CD1c-positive myeloid dendritic cell (primary cell): ENCODE results near the gene TOGARAM2.

Experiments used
- DNase-seq: peaks from one replicate; pipeline ENCODE4 v3.0.0-alpha.2; 2016; ENCODE audit errors: extremely low spot score

The TOGARAM2 gene

GRCh38 chr2:29017716-29018435 is 36.8 kb downstream of the TOGARAM2 start:
- no peak for DNase-seq

DNA sequence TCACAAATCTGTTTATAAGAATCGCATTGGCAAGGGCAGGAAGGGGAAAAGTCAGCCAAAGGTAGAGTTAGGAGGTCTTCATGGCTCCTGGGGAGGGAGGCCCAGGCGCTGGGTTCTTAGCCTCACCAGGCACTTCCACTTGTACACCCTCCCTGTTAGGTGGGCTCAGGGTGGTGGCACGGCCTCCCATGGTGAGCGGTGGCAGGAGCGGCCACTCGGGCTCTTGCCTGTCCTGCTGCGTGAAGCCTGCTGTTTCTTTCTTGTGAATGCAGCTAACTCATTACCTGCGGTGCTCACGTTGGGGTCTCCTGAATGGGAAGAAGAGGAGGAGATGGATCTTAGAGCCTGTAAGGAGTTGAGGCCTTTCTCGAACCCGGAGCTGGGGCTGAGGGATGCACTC is 40.8 kb downstream of the TOGARAM2 start:
- DNase-seq, result no peak

GRCh38 chr2:29022679-29023078 is 41.6 kb downstream of the TOGARAM2 start:
- DNase-seq, result no peak

GRCh38 chr2:29023188-29023587 is 42.1 kb downstream of the TOGARAM2 start:
- DNase-seq, result no peak

- DNase-seq, result no peak
These were observed 43.9 kb downstream of the TOGARAM2 start for GRCh38 chr2:29024882-29025430.

GRCh38 chr2:29025711-29026110 is 44.6 kb downstream of the TOGARAM2 start:
- no peak for DNase-seq

DNA sequence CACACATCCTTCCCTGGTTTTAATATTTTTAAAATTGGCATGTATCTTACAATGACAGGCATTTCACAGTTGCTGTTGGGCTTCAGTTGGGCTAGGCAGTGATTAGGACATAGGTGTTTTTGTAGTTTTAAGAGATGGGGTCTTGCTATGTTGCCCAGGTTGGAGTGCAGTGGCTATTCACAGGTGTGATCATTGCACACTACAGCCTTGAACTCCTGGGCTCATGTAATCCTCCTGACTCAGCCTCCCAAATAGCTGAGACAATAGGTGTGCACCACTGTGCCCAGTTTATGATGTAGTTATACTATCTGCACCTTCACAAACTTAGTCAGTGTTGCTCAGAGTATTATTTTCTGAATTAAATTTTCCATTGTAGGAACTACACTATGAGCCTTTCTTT is 49.9 kb downstream of the TOGARAM2 start:
- DNase-seq, result no peak

- DNase-seq, result no peak
These were observed 51.1 kb downstream of the TOGARAM2 start for GRCh38 chr2:29032189-29032588.

GRCh38 chr2:29033172-29033571 is 52.1 kb downstream of the TOGARAM2 start:
- DNase-seq, result no peak

GRCh38 chr2:29033656-29034055 is 52.6 kb downstream of the TOGARAM2 start:
- peak; percentile 45 for DNase-seq

DNA sequence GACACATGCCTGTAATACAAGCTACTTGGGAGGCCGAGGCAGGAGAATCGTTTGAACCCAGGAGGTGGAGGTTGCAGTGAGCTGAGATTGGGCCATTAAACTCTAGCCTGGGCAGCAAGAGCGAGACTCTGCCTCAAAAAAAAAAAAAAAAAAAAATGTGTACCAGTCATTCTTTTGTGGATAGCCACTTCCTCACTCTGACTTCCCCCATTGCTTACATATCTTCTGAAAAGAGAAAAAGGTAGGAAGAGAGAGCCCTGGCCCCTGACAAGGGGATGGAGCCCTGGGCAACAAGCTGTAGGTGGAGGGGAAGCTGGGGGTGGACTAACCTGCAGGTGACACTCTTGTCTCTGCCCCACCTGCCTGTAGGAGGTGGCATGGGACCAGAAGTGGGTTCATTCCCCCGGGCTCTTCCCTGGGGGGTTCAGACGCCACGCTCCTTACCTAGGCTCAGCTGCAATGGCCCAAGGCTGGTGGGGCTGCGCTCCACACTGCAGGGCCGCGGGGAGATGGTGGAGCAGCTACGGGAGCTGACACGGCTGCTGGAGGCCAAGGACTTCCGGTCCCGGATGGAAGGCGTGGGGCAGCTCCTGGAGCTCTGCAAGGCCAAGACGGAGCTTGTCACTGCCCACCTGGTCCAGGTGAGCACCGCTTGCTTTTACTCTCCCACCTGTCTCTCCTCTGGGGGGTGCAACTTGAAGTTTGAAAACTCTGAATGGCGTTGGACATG is 54.1 kb downstream of the TOGARAM2 start:
- peak; percentile 10 for DNase-seq

GRCh38 chr2:29039718-29040480 is 58.8 kb downstream of the TOGARAM2 start:
- no peak for DNase-seq

- DNase-seq, result no peak
These were observed 59.5 kb downstream of the TOGARAM2 start for GRCh38 chr2:29040552-29040951.

- no peak for DNase-seq
These were observed 60.1 kb downstream of the TOGARAM2 start for GRCh38 chr2:29041161-29041660.

DNA sequence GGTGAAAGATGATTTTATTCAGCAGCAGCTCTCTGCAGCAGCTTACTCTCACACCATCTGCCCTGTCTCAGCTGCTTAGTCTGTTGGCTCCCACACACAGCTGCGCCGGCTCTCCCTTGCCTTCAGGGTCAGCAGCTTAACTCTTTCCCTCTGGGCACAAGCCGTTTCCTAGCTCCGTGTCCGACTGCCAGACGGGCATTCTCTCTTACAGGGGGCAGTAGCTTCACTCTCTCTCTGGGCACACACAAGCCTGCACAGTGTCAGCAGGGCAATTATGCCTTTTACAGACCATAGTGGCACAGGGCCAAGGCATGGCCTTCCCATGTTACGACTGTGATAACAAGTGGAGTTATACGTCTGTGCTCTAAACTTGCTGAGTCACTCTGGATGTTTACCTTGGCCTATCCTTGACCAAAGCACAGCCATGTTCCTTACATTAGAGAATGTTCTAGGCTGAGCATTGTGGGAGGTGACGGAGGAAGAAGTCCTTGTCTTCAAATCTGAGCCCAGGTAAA is 61.5 kb downstream of the TOGARAM2 start:
- DNase-seq, result no peak

DNA sequence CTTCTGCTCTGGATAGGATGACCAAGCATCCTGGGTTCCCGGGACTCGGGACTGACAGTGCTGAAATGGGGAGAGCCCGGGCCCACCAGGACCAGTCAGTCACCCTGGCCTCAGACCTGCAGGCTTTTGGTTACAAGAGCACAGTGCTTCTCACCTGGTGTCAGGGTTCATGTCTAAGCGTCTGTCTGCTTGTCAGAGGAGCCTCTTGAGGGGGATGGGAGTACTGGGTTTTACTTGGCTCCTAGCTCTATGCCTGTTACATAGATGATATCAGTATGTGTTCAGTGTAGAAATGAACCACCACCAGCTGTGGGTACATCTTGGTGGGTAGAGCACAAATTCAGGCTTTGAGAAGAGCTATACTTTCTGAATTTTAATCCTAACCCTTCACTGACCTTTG is 63.4 kb downstream of the TOGARAM2 start:
- no peak for DNase-seq

GRCh38 chr2:29046321-29046720 is 65.2 kb downstream of the TOGARAM2 start:
- DNase-seq, result no peak

- no peak for DNase-seq
These were observed 66.2 kb downstream of the TOGARAM2 start for GRCh38 chr2:29047083-29047845.

DNA sequence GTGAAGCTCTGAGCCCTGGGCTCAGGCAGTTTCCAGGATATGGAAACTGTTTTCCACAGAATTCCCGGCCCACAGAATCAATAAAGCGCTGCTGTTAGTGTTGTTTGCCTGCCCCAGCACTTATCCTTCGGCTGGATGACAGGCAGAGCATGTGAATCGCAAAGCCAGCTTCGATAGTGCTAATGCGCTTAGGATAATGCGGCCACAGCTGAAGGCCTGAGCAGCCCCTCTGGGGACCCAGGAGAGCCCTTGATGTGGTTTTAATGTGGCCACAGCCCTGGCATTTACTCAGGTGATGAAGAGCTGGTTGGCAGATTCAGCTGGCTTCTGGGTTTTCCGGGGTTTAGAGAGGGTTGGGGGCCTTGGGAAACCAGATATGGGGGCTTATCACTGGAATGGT is 69.5 kb downstream of the TOGARAM2 start:
- no peak for DNase-seq

GRCh38 chr2:29051730-29052129 is 70.6 kb downstream of the TOGARAM2 start:
- no peak for DNase-seq

GRCh38 chr2:29052807-29053206 is 71.7 kb downstream of the TOGARAM2 start:
- DNase-seq, result no peak
